ENCODE results near the gene SEMA5A.

Gene SEMA5A

DNA sequence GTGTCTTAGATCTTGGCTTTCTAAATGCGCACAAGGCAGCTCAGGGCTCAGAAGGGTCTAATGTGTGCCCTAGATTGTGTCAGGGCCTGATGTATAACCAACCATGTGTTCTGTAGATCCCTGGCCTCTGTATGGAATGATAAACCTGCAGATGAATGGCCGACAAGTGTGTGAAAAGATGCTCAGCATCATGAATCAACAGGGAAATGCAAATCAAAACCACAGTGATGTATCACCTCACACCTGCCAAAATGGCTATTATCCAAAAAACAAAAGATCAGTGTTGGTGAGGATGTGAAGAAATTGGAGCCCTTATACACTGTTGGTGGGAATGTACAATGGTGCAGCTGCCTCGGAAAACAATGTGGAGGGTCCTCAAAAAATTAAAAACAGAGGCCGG, 489.8 kb downstream of the SEMA5A start:
- DNase-seq (ENCODE audit: low spot score) = no peak

DNA sequence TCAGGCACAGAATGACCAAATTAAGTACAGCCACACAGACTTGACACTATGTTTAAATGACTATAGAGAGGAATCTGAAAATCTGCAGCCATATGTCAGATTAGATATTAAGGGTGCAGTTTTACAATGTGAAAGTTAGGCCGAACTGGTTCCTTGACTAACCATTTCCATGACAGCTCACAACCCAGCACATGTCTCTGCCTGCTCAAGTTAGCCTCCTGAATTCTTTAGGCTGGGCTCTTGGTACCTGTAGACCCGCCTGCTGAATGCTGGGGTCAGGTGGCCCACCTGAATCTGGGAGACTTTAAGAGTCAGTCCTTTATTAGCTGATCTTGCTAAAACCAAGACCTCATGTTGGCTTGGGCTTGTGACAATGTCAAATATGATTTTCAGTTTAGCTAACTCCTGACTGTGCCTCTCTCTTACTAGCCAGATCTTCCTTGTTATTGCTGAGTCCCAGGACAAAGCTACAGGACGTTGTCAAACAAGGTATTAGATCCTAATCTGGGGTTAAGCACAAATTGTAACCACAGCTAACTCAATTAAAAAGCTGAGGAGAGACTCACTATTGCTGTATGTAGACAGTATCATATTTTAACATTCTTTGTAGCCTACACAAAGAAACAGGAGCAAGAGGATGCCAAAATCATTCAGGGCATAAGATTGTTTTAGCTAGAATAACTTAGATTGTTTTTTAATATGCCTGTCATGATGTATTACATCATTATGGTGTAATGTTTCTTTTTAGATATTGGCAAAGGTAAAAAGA, 490.9 kb downstream of the SEMA5A start:
- no peak for DNase-seq (ENCODE audit: low spot score)

DNA sequence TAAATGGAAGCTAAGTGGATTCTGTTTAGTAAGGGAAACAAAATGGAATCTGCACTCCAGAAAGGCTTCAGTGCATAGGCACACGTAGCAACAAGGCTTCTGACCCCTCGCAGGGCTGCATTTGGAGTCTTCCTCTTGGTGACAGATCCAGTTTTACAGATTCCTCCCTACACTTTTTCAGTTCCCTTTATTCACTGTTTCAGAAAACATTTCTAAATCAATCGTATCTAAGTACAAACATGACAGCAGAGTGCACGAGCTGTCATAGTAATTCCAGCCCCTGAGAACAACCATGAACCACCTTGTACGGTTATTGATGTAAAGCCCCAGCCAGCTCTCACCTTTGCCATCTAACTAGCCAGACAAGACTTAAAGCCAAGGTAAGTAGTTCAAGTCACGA, 491.6 kb downstream of the SEMA5A start:
- no peak for DNase-seq (ENCODE audit: low spot score)

DNA sequence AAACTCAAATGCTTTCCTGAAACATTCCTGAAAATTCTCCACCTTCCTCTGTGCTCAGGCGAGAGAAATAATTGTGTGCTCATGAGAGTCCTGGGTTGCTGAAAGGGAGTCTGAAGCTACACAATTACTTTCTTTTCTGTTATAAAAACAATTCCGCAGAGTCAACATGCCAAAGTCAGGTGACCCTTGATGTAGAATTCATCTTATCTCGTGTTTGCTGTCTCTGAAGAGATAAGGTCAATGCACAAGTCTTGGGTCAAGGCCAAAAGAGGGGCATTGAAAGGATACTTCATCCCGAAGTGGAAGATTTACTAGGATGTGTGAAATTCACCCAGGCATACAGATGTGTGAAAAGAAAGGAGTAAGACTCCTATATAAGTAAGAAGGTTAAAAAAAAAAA, 493.5 kb downstream of the SEMA5A start:
- DNase-seq (ENCODE audit: low spot score) = no peak

DNA sequence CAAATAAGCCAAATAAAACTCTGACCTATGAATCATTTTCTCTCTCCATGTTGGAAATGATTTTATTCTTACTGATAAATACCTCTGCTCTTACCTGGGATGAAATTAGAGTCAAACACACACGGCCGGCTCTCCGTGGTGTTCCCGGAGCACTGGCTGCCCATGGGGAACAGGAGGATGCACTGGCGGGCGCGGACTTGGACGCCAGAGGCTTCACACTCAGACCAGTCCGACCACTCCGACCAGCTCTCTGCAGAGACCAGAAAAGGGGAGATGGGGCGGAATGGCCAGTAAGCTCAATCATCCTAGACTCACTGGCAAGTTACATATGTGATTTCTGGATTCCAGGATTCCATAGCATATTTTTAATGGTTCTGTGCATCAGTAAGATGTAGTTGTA, 494.1 kb downstream of the SEMA5A start:
- no peak for DNase-seq (ENCODE audit: low spot score)

DNA sequence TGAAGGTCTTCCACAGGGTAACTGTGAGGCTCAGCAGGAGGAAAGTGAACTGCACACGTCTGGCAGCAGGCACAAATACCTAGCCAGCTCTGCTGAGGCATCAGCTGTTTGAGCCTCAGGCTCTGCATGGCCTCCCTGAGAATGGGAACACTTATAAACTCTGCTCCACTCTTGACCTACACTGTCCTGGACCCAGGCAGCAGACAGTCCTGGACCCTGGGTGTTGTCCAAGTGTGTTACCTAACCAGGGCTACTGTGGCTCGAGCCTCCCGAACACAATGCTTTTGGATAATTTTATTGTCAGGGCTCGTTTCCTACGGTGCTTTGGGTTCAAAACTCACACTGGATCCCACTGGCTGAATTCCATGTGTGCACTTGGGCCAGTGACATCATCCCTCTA, 497.9 kb downstream of the SEMA5A start:
- no peak for DNase-seq (ENCODE audit: low spot score)

DNA sequence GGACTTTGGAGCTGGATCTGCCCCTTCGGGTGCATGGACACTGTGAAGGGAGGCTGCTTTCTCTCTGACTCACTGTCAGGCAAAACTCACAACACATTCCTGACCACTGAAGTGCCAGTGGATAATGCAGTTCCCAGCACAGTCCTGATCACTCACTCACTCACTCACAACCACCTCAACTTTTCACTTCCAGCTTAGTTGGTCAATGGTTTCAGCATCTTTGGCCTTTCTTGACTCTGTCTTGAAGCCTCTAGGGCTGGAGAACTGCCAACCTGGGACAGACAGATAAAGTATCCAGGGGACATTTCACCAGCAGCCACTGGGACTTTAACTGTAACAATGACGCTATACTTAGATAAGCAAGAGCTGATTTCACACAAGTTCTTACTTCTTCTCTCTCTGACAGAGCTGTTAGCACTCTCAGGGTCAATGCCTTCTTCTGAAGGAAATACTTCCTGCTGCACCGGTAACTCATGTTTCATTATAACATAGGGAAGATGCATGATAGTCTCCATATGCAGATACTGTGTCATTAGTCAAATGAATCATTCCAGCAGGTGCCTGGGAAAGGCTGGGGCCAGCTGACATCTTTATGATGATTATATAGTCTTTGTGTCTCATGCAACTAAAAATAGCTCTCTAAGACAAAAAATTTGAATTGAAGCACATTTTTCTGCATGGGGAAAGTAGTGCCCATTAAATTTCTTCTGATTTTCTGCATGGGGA, 499.0 kb downstream of the SEMA5A start:
- DNase-seq (ENCODE audit: low spot score) = peak; percentile 1

DNA sequence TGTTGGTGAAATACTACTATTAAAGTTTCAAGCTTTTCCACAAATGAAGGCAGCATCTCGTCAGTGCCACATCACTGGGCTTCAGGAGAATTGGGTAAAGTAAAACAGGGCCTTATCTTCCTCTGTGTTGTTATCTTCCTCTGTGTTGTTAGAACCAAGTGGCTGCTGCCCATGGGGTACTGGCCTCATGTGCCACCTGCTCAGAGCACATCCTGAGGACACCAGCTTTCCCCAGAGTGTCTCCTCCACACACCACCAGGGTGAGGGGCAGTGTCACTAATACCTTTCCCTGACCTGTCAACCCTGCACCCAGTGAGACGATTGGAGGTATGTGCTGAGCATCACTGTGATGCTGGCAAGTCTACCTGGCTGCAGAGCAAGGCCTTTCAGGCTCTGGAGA, 499.9 kb downstream of the SEMA5A start:
- no peak for DNase-seq (ENCODE audit: low spot score)

DNA sequence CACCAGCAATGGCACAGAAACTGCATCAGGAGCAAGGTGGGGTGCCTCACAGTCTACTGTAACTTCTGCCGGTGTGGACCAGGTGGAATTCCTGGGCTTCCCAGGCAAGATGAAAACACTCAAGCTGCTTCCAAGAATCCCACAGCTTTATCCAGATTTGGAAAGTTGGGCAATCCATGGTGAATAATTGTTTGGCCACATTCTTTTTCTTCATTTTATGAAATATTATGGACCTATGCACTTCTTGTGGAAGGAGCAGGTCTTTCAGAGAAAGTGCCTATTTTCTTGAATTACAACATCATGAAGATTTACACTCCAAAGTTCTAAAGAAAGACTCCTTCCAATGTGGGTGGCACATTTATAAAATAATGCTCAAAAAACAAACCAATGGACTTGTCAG, 503.6 kb downstream of the SEMA5A start:
- no peak for DNase-seq (ENCODE audit: low spot score)

DNA sequence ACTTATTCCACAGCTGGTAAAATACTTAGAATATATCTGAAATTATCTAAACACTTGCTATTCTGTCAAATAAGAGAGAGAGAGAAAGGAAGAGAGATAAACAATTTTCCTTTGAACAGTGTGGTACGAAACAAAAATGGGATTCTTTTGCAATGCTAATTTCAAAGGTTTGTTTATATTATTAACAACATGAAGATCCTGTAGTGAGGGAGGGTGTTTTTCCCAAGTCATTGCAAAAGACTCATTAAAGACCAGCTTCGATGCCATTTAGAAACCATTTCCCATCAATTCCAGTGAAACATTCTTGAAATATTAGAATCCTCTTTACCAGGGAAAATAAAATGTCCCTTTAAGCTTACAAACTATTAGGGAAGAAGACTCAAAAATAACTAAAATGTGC, 505.4 kb downstream of the SEMA5A start:
- DNase-seq (ENCODE audit: low spot score) = no peak

DNA sequence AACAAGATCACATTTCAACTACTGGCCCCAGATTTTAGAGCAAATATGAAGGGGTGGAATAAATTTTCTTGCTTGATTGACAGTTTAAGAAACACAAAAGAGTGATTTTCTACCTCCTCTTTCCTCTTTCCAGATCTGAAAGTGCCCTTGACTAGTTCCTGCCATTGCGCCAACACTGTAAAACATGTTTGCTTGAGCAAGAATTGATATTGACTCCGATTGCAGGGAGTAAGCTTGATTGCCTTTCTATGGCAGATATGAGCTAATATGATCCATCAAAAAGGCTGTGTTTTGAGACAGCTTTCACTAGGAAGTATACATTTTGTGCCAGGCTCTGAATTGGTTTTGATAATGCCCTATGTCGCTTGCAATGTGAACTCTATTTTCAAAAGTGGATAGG, 508.8 kb downstream of the SEMA5A start:
- no peak for DNase-seq (ENCODE audit: low spot score)

DNA sequence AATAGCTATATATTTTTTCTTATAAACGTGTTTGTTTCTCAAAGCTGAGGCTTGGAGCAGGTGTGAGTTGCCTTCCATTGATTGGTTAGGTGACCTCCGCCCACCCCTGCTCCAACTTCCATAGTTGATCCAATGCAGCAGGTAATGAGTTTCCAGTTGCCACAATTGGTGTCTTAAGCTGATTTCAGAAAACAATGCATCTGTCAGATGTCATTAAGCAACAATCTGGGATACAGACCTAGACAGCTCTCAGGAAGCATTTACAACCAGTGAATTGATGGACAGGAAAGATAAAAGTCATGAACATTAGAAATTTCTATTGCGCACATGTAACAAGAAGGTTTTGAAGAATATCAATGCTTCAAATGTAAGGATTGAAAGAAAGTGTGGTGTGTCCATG, 510.5 kb downstream of the SEMA5A start:
- DNase-seq (ENCODE audit: low spot score) = no peak

DNA sequence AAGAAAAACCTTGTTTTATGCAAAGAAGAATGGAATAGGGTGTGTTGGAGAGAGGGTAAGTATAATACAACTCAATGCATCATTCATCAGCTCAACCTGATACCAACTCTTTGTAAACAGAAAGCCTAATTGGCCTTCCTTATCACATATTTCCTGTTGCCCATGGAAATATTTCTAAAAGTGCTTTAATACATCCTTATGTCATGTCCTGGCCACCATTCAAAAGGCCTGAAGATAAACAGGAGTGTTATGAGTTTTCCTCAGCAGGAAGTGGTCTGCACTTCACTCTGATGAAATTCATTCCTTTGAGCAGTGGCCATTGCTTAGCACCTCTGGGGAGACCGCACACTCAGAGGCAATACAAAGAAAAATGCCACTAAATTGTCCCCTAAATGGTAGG, 511.2 kb downstream of the SEMA5A start:
- no peak for DNase-seq (ENCODE audit: low spot score)

DNA sequence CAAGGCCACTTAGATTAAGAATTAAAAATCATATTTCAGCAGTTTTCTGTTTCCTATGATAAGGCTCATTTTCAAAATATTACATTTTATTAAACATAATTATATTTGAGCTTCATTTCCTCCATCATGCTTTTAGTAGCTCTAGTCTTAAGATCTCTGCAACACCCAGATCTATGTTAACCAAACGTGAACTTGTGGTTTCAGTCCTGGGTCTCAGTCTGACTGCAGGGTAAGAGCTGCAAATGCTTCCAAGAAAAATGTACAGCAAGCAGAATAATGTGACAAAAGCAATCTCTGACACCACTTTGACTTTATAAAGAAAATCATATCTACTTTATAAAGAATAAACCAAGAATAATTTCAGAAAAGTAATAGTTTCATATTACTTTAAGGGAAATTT, 512.4 kb downstream of the SEMA5A start:
- no peak for DNase-seq (ENCODE audit: low spot score)

DNA sequence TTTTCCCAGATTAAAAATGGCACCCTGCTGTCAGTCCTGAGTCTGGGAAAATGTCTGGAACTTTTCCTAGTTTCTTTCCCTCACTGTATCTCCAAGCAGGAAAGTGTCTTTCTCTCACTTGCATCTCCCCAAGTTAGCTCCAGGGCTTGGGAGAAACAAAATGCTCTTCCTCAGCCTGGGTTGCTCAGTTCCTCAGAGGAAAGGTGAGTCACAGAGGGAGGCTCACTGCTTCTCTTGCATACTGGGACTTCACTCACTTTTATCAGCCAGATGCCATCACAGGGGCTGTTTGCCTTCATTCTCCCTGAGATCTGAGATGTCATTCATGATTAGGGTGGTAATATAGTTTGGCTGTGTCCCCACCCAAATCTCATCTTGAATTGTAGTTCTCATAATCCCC, 519.9 kb downstream of the SEMA5A start:
- DNase-seq (ENCODE audit: low spot score) = no peak

DNA sequence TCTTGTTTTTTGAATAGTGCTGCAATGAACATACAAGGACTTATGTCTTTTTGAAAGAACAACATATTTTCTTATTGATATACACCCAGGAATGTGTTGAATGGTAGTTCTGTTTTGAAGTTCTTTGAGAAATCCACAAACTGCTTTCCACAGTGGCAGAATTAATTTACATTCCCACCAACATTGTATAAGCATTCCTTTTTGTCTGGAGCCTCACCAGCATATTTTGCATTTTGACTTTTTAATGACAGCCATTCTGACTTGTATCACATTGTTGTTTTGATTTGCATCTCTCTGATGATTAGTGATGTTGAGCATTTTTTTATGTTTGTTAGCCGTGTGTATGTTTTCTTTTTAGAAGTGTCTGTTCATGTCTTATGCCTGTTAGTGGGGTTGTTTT, 524.9 kb downstream of the SEMA5A start:
- no peak for DNase-seq (ENCODE audit: low spot score)

DNA sequence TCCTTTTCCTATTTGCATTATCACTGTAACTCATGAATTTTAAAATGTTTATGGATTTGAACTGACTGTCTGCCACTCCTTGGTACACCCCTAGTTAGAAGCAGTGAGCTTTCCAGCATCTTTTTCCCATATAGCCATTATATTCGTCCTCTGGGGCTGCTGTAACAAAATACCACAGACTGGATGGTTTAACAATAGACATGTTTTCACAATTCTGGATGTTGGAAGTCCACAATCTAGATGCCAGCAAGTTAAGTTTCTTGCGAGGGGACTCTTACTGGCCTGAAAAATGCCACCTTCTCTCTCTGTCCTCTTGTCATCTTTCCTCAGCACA, 530.0 kb downstream of the SEMA5A start:
- DNase-seq (ENCODE audit: low spot score) = no peak

DNA sequence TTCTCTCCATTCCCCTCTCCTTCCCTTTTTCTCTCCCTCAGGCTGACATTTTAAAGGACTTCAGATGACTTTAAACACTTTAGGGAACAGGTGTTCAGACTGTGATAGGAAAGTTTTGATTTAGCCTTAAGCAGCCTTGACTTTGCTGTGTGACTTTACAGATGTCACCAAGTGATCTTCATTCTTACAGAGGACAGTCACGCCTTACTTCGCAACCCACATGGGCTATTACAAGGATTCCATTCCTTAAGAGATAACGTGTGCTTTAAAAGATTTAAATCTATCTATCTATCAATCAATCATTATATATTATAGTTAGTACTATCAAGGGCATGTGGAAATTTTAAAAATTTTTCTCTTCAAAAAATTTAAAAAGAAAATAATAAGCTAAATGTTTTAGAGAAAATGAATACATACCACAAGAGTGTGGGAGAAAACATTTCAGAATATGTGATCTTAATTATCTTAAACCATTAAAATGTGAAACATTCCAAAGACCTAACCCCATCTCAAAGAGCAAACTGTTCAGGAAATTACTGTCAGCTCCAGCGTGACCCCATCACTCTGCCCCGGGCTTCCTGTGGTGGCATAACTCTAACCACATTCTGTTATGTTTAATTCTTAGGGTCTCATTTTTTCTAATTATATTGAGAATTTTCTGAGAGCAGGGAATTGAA, 530.5 kb downstream of the SEMA5A start:
- DNase-seq (ENCODE audit: low spot score) = no peak

DNA sequence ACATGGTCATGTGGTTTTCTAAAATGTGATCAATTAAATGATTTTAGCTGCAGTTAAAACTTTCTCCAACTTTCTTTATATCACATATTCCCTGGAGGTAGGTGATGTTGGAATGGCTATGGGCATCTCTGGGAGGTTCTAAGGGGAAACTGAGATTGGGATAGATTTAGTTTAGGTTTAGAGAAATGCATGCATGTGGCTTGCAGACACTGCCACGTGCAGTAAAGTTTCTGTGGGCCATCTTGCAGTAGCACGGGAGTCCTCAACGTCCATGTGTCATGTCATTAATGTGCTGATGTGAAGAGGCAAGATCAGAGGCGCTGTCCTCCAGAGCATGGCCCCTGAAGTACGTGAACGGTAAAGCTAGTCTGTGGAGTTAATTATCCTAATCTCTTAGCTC, 532.7 kb downstream of the SEMA5A start:
- DNase-seq (ENCODE audit: low spot score) = no peak

DNA sequence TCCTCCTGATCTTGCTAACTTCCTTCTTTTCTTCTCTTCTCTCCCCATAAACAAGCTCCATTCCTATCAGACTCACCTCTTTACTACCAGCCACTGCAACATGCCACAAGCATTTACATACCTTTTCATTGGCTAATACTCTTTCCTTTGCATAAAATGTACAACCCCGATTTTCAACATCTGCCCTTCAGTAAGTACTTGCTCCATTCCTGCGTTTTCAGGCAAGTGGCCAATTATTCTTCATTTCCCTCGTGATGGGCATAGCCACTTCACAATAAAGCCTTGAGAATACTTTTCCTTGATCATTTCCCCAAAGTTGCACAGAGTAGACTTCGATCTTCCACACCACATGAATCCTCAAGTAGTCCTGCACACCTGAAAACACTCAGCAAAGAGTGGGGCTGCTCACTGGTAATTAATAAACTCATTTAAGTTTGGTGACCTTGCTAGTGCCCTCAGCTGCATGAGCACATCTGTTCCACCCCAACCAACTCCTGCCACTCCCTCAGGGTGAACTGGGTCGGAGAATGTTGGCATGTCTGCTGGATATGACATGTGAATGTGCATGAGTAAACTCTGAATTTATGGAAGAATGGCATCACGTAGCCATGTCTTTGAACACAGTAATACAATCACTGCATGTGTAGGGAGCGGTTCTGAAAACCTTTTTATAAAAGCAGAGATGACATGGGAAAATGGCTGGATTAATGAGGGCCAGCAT, 535.8 kb downstream of the SEMA5A start:
- DNase-seq (ENCODE audit: low spot score) = no peak

DNA sequence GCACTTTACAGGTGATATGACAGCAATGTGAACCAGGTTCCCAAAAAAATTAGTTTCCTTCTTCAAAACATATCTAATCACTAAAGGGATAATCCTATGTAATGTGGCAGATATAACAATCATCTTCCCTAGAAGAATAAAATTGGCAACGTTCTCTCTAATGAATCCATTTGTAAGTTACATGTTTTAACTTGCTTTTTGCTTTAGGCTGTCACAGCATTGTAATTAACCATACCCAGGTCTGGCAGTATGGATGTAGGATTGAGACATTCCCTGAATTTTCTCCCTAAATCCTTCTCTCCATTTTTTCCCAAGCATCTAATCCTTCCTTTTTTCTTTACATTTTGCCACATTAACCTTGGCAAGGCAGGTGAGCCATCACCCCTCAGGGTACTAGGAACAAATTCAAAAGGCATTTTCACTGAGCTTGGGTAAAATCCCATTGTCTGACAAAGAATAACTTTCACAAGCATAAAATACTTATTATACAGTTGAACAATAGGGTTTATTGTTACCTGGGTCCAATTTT, 548.3 kb downstream of the SEMA5A start:
- no peak for DNase-seq (ENCODE audit: low spot score)

DNA sequence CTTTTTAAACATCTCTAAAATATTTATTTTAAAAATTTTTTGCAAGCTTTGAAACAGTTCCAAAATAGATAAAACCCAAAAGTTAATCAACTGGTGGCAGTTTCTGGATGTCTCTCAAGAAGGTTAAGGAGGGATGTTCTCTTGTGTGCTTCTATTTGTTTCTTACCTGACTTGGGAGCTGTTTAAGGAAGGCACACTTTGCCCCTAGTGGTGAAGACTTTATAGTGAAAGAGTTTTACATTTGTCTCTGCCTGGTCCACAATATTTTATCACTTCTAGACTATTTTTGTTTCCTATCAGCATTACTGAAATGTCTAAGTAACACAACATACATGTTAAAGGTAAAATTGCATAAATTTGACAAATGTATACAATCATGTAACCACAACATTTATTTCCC, 552.8 kb downstream of the SEMA5A start:
- no peak for DNase-seq (ENCODE audit: low spot score)
